HG03575 (cell line): ENCODE data around the gene EXOC7.

Experiments used
- ATAC-seq: cut with Tn5 transposase; IDR thresholded peaks from one replicate; pipeline ENCODE4 v1.9.1; 2021; ENCODE audit not compliant: unreplicated experiment, insufficient number of reproducible peaks, low FRiP score; ENCODE audit errors: extremely low read depth

EXOC7 gene, protein sequence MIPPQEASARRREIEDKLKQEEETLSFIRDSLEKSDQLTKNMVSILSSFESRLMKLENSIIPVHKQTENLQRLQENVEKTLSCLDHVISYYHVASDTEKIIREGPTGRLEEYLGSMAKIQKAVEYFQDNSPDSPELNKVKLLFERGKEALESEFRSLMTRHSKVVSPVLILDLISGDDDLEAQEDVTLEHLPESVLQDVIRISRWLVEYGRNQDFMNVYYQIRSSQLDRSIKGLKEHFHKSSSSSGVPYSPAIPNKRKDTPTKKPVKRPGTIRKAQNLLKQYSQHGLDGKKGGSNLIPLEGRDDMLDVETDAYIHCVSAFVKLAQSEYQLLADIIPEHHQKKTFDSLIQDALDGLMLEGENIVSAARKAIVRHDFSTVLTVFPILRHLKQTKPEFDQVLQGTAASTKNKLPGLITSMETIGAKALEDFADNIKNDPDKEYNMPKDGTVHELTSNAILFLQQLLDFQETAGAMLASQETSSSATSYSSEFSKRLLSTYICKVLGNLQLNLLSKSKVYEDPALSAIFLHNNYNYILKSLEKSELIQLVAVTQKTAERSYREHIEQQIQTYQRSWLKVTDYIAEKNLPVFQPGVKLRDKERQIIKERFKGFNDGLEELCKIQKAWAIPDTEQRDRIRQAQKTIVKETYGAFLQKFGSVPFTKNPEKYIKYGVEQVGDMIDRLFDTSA

GRCh38 chr17:76103274-76104139, at the start of gene EXOC7:
EXOC7 (minus strand) TSS chr17:76103787; CDS start chr17:76103692, 95 bp downstream.
- ATAC-seq = no peak

DNA sequence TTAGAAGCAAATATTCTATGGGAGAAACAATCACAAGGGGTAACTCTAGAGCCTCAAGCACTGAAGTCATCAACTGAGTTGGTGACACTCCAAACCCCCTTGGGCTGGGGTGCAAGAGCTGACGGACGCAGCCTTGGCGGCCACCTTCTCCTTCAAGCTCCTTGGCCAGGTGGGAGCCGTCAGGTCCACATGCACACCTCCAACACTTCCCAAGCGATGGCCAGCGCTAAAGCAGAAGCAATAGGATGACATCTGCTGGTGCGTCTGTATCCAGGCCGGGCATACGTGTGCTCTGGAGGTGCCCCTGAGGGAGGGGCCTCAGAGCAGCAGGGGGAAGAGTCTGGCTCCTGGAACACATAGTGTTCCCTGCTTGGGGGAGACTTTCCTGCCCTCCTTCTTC, 49.6 kb upstream of the EXOC7 start:
- no peak for ATAC-seq

GRCh38 chr17:76152591-76152990, 49.0 kb upstream of the EXOC7 start:
- no peak for ATAC-seq

DNA sequence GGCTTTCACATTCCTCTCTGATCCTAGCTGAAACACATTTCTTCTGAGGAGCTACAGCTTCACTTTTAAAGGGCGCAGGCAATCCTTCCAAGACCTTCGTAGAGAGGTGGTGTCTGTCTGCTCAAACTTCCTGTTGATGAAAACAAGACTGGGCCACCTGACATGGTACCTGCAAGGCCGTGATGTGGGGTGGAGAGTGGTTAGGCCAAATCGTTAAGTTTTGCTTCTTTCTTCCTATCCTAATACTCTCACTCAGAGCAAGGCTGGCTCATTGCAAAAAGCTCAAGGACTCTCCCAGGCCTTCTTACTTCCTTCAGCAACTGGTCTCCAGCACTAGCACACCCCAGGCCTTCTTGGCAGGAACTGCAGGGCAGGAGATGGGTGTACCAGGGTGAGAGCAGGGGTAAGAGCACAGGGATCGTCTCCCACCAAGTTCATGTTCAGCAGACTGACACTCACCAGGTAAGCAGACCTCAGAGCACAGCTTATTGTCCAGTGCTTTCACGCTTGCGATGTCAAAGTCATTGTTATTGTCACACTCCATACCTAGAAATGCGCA, 48.4 kb upstream of the EXOC7 start:
- no peak for ATAC-seq

DNA sequence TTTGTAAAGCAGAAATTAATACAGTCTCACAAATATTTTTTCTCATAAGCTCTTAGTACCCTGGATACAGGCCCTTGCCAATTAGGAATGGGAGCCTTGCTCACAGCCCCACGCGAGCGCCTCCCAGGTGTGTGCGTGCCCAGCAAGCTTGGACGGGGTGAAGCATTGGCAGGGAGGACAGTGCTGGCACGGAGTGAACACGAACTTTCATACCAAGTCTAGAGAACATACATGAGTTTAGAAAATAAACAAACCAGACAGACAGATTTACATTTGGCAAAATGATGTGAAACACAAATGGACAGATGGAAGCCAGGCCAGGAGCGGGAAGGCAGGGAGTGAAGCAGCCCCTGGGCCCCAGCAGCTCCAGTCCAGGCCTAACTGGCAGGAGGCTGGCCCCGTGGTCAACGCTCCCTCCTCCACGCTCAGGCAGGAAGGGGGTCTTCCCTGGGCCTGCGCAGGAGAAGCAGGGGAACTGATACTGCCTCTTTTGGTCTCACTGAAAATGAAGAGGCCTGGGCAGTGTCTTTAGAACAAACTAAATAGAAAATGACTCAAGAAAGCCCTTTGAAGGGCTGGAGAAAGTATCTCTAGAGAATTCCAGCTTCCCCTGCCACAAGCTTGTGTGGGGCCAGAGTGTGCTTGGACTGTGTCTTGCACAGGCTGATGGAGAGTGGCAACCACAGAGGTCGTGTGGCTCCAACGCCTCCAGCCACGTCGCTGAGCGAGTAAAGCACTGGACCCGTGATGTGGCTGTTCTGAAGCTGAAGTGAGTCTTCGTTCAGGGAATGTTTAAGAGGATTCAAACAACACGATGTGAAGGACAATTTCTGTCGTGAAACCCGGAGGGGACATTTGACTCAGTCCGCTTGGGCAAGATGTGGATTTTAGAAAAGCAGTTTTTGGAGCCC, 47.4 kb upstream of the EXOC7 start:
- ATAC-seq = no peak

DNA sequence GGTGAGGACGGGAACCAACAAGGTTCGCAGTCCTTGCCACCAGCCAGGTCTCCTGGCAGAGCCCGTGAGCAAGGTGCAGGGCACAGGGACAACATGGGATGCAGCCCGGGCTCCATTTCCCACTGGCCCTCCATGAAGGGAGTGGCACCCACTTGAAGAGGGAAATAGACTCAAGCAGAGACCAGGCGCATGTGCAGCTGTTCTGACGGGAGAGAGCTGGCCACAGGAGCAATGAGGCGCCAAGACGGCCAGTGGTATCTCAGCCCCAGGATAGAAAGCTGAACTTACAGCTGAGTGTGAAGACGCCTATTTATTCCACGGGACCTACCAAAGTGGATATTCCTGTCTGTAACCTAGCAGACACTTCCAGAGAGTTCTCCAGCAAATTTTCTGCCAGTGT, 45.6 kb upstream of the EXOC7 start:
- no peak for ATAC-seq

- ATAC-seq = no peak
Observed at GRCh38 chr17:76148015-76148326, 44.4 kb upstream of the EXOC7 start.

DNA sequence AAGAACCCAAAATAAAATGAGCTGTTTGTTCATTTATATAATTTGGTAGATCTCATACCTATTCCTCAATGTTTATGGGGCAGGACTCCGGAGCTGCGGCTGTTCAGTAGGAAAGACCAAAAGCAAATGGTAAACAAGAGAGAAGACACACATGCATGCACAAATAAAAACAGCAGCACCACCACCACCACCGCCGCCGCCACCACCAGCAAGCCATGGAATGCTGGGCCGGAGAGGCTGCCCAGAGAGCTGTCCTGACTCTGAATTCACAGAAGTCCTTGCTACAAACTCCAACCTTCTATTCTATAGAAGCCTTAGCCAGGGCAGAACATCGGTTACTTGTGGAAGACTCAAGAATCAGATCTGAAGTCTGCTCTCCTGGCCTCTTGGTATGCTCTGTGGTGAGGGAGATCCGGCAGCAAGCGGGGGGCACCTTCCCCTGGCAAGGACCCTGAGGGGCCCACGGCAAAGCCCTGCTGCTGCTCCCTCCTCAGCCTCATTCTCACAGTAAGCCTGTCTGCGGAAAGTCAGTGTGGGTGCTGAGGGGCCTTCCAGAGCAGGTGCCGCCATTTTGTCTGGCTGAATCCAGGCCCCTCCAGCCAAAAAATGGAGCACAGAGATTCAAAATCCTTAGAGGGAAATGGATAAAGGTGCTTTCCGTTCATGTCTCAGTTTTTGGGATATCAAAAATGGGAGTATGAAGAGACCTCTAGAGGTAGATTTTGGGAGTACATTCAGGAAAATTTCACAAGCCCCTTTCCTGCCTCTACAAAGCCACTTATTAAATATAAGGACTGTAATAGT, 43.8 kb upstream of the EXOC7 start:
- ATAC-seq = no peak

DNA sequence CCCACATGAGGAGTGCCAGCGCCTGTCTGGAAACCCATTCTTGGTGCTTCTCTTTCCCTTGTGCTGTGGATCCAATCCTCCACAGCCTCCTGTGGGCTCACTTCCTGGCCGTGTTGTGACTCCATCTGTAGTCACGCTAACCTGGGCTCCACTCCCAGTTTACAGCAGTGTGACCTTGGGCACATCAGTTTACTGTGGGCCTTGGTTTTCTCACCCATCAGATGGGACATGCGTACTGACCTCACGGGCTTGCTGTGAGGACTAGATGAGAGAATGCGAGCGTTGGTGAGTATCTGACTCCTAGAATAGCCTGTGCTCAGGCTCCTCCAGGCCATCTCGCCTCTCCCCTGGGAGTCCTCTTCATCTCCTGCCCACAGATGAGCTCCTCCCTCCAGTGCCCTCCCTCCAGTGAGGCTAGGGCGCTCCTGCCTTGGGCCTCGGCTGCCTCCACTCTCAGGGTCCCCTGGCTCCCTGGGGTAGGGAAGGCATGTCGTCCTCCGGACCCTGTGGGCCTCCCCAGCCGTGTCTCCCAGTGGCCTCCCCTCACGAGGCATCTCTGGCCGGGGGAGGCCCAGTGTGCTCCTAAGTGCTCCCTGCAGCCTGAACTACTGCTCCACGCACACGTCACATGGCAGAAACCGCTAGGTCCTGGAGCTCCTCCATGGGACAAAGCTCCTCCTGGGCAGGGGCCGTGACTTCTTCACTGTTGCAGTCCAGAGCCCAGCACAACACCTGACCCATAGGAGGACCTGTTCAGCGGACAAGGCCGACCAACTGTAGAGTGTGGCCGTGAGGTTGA, 42.7 kb upstream of the EXOC7 start:
- no peak for ATAC-seq

GRCh38 chr17:76145231-76146052, 41.9 kb upstream of the EXOC7 start:
- no peak for ATAC-seq

GRCh38 chr17:76142585-76143041, 39.0 kb upstream of the EXOC7 start:
- ATAC-seq = no peak

- no peak for ATAC-seq
Observed at GRCh38 chr17:76142039-76142584, 38.5 kb upstream of the EXOC7 start.

- no peak for ATAC-seq
Observed at GRCh38 chr17:76141212-76142038, 37.8 kb upstream of the EXOC7 start, which contains the start of gene FOXJ1. FOXJ1 (minus strand) TSS chr17:76141245; CDS start chr17:76140395, 850 bp downstream.

GRCh38 chr17:76140661-76141211, 37.1 kb upstream of the EXOC7 start:
- ATAC-seq = no peak
